GM20431 (cell line): ENCODE results near the gene CGRRF1.

Experiments used
- in situ Hi-C: fragments of 300-500 bp; cut with MseI, MboI; formaldehyde crosslinking; loops from one replicate; pipeline ENCODE4 v1.15.0; 2020; ENCODE audit warnings: low sequenced_read_pairs; ENCODE audit not compliant: unreplicated experiment

CGRRF1 gene

GRCh38 chr14:54509546-54510501 lies at the start of gene CGRRF1:
Gene CGRRF1 (plus strand): TSS chr14:54509906. CDS start chr14:54509960, 54 bp downstream.
- in situ Hi-C loops: no loop called here

GRCh38 chr14:54462048-54462447 lies 47.7 kb upstream of the CGRRF1 start:
- in situ Hi-C loops: no loop called here

- in situ Hi-C loops: no loop called here
Measured at GRCh38 chr14:54465654-54466053, 44.1 kb upstream of the CGRRF1 start.

GRCh38 chr14:54467280-54467679 lies 42.4 kb upstream of the CGRRF1 start:
- in situ Hi-C loops: no loop called here

GRCh38 chr14:54470701-54471100 lies 39.0 kb upstream of the CGRRF1 start:
- in situ Hi-C loops: no loop called here

GRCh38 chr14:54471641-54472040 lies 38.1 kb upstream of the CGRRF1 start:
- in situ Hi-C loops: no loop called here

- in situ Hi-C loops: no loop called here
Measured at GRCh38 chr14:54472315-54472714, 37.4 kb upstream of the CGRRF1 start.

- in situ Hi-C loops: no loop called here
Measured at GRCh38 chr14:54474232-54474793, 35.4 kb upstream of the CGRRF1 start.

GRCh38 chr14:54475187-54475899 lies 34.4 kb upstream of the CGRRF1 start:
- in situ Hi-C loops: no loop called here

GRCh38 chr14:54475911-54476310 lies 33.8 kb upstream of the CGRRF1 start:
- in situ Hi-C loops: no loop called here

- in situ Hi-C loops: no loop called here
Measured at GRCh38 chr14:54478636-54479215, 31.0 kb upstream of the CGRRF1 start.

GRCh38 chr14:54480830-54481562 lies 28.7 kb upstream of the CGRRF1 start:
- in situ Hi-C loops: no loop called here

GRCh38 chr14:54481695-54482094 lies 28.0 kb upstream of the CGRRF1 start:
- in situ Hi-C loops: no loop called here

- in situ Hi-C loops: no loop called here
Measured at GRCh38 chr14:54483073-54483745, 26.5 kb upstream of the CGRRF1 start.

- in situ Hi-C loops: no loop called here
Measured at GRCh38 chr14:54483846-54484245, 25.9 kb upstream of the CGRRF1 start.

GRCh38 chr14:54486685-54487084 lies 23.0 kb upstream of the CGRRF1 start:
- in situ Hi-C loops: no loop called here

GRCh38 chr14:54487771-54488170 lies 21.9 kb upstream of the CGRRF1 start:
- in situ Hi-C loops: no loop called here

- in situ Hi-C loops: no loop called here
Measured at GRCh38 chr14:54488318-54488645, 21.4 kb upstream of the CGRRF1 start.

GRCh38 chr14:54488646-54489317 lies 20.9 kb upstream of the CGRRF1 start, which contains the start of gene GMFB:
Gene GMFB (minus strand): TSS chr14:54488980. CDS start chr14:54488927, 53 bp downstream.
- in situ Hi-C loops: no loop called here
